Erythroblast (primary cell): ENCODE measurements around the gene MAGEC3.
"Not testable (repeated sequence)": the region's sequence is repeated elsewhere in the genome, so short reads cannot be mapped to it uniquely, and the experiment has no call there.

ENCODE experiments used
- DNase-seq, 2 experiments: peaks; one replicate each; lab custom pipeline; 2025; lab: John Stamatoyannopoulos, UW
- GATA1 ChIP-seq: IDR thresholded peaks from 2 replicates; pipeline ENCODE4 v1.6.1; 2011; ENCODE audit warnings: low read depth, mild to moderate bottlenecking, control low read depth, low read length, moderate library complexity
- POLR2A ChIP-seq: IDR thresholded peaks from 2 replicates; pipeline ENCODE4 v1.6.1; 2011; ENCODE audit warnings: mild to moderate bottlenecking, low read length

The MAGEC3 gene, protein sequence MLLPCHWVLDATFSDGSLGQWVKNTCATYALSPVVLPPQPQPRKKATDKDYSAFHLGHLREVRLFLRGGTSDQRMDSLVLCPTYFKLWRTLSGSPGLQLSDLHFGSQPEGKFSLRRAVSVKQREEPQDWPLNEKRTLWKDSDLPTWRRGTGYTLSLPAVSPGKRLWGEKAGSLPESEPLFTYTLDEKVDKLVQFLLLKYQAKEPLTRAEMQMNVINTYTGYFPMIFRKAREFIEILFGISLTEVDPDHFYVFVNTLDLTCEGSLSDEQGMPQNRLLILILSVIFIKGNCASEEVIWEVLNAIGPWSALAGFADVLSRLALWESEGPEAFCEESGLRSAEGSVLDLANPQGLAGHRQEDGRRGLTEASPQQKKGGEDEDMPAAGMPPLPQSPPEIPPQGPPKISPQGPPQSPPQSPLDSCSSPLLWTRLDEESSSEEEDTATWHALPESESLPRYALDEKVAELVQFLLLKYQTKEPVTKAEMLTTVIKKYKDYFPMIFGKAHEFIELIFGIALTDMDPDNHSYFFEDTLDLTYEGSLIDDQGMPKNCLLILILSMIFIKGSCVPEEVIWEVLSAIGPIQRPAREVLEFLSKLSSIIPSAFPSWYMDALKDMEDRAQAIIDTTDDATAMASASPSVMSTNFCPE

GRCh38 chrX:141838016-141838415, at the start of gene MAGEC3:
MAGEC3 (plus strand) TSS chrX:141838316; CDS start chrX:141838316, 0 bp downstream.
- TF ChIP-seq POLR2A: no peak
- no peak for TF ChIP-seq GATA1
- DNase-seq: no peak

DNA sequence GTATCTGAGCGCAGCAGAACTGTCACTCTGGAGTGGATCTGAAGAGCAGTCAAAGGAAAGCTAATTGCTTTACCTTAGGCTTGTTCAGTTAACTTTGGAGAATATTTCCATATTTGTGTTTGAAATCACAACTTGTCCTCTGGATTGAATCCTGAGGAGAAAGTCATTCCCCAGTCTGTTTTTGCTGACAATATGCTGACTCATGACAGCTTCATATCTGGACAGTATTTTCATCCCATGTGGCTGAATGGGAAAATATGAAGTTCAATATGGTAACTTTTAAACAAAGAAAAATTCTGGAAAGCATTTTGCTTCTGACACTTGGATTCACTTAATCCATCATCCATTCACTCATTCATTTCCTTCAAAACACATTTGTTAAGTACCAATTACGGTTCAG, 46.3 kb upstream of the MAGEC3 start:
- DNase-seq: no peak

DNA sequence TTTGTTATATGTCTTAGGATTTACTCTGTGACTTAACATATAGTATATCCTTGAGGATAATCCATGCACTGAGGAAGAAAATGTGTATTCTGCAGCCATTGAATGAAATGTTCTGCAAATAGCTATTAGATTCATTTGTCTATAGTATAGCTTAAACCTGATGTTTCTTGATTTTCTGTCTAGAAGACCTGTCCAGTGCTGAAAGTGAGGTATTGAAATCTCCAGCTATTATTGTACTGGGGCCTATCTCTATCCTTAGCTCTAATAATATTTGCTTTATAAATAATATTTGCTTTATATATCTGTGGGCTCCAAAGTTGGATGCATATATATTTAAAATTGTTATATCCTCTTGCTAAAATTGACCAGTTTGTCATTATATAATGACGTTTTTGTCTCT, 26.7 kb upstream of the MAGEC3 start:
- DNase-seq: no peak
- TF ChIP-seq GATA1 (no peak), POLR2A (no peak)

More for the DNA sequence above, 46.3 kb upstream of the MAGEC3 start:
- TF ChIP-seq POLR2A (no peak), GATA1 (no peak)

DNA sequence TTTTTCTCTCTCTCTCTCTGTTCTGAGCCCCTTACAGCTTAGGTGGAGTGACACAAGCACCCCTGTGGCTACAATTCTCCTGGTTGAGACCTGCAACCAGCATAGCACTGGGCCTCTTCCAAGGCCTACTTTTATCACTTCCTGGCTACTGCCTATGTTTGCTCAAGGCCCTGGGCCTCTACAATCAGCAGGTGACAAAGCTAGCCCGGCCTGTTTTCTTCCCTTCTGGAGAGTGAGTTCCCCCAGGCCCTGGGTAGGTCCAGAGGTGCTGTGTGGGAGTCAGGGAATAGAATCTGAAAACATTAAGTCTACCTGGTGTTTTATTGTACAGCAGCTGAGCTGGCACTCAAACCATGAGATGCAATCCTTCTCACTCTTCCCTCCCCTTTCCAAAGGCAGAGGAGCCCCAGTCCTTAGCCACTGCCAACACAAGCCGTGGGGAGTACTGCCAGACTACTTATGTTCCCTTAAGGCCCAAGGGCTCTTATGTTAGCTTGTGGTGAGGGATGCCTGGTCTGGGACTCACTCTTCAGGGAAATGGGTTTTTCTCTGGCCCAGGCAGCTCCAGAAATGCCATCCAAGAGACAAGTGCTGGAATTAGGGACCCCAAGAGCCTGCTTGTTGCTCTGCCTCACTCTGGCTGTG, 23.8 kb upstream of the MAGEC3 start:
- no peak for DNase-seq
- no peak for TF ChIP-seq GATA1
- no peak for TF ChIP-seq POLR2A

GRCh38 chrX:141815904-141816303, 22.2 kb upstream of the MAGEC3 start:
- TF ChIP-seq POLR2A: no peak
- no peak for TF ChIP-seq GATA1
- DNase-seq: no peak

DNA sequence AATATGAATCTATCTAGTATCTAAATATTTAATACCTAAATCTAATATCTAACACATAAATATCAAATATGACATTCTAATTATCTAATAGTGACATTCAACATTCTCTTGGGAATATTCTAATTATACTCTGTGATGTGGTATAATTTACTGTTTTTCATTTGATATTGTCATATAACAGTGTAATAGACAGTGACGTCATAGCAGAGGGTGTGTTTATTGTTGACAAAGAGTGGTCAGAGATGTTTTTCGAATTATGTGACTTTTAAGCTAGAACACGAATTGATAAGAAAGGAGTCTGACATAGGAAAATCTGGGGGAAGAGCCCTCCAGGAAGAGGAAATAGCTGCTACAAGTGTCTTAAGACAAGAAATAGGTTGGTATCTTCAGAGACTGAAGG, 5.9 kb upstream of the MAGEC3 start:
- no peak for DNase-seq
- no peak for TF ChIP-seq GATA1
- no peak for TF ChIP-seq POLR2A

GRCh38 chrX:141839856-141840255, 1.7 kb downstream of the MAGEC3 start:
- DNase-seq: no peak
- TF ChIP-seq POLR2A (no peak), GATA1 (no peak)

- no peak for DNase-seq
- TF ChIP-seq POLR2A (no peak), GATA1 (no peak)
Measured at GRCh38 chrX:141857479-141857878, 19.4 kb downstream of the MAGEC3 start.

GRCh38 chrX:141879616-141880015, 41.5 kb downstream of the MAGEC3 start:
- DNase-seq: no peak
- TF ChIP-seq POLR2A: no peak
- TF ChIP-seq GATA1: no peak

DNA sequence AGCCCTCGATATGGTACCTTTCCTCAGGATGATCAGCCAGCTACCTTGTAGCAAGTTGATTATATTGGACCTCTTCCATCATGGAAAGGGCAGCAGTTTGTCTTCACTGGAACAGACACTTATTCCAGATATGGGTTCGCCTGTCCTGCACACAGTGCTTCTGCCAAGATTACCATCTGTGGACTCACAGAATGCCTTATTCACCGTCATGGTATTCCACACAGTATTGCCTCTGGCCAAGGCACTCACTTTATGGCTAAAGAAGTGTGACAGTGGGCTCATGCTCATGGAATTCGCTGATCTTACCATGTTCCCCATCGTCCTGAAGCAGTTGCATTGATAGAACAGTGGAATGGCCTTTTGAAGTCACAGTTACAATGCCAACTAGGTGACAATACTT, 50.7 kb downstream of the MAGEC3 start:
- DNase-seq: not testable (repeated sequence)

DNA sequence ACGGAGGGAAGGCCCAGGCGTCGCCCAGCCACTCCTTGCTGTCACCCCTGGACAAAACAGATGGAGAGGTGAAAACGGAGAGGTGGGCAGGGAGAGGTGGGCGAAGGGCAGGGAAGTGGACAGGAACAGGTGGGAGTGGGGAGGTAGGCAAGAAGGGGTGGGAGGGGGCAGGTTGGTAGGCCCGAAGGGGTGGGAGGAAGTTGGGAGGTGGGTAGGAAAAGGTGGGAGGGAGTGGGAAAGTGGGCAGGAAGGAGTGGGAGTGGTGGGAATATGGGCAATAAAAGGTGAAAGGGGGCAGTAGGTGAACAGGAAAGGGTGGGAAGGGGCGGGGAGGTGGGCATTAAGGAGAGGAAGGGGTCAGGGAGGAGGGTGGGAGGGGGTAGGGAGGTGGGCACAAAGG, 56.6 kb downstream of the MAGEC3 start:
- TF ChIP-seq GATA1 (no peak), POLR2A (no peak)
- DNase-seq: no peak

DNA sequence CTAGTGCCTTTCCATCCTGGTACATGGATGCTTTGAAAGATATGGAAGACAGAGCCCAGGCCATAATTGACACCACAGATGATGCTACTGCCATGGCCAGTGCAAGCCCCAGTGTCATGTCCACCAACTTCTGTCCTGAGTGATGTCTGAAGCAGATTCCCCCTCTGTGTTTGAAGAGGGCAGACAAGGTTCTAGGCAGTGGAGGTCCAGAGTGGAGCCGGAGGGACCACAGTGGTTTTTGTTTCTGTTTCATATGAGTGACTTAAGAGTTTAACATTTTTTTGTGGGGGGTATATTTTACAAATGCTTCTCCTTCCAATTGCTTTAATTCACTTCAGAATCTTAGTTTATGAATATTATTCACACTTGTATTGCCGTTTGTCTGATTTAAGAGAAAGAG, 59.6 kb downstream of the MAGEC3 start:
- no peak for TF ChIP-seq GATA1
- no peak for TF ChIP-seq POLR2A
- no peak for DNase-seq

GRCh38 chrX:141902366-141902765, 64.2 kb downstream of the MAGEC3 start:
- DNase-seq: no peak
- TF ChIP-seq GATA1: no peak
- no peak for TF ChIP-seq POLR2A
